Limb (tissue), 2 donors: ENCODE measurements around the gene NXN.
"Not testable (repeated sequence)": the region's sequence is repeated elsewhere in the genome, so short reads cannot be mapped to it uniquely, and the experiment has no call there.

Experiments used
- DNase-seq, 2 donors: peaks; one replicate each; pipeline ENCODE4 v3.0.0-alpha.2; 2016; ENCODE audit errors: extremely low spot score in 2 of 2

The NXN gene

DNA sequence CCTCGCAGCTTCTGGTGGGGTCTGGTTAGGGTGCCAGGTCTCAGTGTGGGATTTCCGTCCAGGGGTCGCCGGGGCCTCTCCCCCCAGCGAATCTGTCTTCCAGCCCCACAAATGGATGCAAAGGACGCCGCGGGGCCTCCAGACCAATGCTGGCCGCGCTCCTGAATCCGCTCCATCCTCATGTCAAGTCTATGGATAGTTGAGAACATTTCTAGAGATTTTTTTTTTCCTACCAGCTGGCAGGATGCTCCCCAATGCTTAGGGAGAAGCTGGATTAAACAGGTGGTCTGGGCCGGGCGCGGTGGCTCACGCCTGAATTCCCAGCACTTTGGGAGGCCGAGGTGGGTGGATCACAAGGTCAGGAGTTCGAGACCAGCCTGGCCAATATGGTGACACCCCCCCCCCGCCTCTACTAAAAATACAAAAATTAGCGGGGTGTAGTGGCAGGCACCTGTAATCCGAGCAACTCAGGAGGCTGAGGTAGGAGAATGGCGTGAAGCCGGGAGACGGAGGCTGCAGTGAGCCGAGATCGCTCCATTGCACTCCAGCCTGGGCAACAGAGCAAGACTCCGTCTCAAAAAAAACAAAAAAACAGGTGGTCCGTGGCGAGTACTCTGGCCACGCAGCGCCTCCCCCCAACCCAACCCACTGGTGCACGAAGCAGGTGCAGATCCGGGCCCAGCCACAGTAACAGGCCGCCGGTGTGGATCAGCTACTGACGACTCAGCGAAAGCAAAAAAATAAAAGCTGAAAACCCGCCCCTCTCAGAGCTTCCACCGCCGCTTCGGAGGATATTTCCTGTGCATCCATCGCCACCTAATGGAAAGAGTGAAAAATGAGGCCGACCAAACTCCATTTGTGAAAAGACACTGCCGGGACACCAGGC, 1.1 kb upstream of the NXN start:
- peak; percentile 81 to 93 for DNase-seq

- DNase-seq: no peak
Observed at GRCh38 chr17:979212-979538, 401 bp downstream of the NXN start.

GRCh38 chr17:978103-979093, 1.2 kb downstream of the NXN start:
- DNase-seq: peak; percentile 45 to 69

DNA sequence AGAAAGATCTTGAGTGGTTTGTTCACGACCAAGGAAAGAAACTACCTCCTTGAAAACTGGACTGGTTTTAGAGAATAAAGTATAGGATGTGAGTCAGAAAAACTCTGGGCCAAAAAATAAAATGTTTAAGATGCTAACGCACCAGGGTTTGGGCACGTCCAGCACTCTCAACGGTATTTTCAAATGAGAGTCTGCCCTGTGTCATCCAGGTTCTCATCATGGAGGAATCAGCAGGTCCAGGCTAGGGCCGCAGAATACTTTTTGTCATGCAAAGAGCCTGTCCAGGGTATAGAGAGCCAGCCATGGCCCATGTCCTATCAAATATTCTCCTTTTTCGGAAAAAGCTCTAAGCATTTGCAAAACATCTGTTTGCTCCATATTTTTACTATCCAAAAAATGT, 2.4 kb downstream of the NXN start:
- no peak for DNase-seq

DNA sequence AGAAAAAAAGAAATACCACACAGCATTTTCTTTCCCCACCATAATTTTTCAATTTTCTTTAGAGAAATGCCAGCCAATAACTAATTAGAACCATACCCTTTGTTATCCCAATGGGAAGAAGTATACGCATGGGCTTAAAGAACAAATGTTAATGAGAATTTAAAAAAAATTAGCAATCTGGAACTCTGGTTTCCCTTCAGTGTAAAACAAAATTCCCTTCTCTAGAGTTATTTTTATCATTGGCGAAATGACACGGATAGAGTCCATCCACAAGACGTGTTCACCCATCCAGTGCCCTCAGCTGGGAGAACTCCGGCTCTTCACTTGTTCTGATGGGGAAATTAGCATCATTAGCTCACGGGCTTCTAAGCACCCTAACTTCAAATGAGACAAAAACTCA, 3.3 kb downstream of the NXN start:
- no peak for DNase-seq

DNA sequence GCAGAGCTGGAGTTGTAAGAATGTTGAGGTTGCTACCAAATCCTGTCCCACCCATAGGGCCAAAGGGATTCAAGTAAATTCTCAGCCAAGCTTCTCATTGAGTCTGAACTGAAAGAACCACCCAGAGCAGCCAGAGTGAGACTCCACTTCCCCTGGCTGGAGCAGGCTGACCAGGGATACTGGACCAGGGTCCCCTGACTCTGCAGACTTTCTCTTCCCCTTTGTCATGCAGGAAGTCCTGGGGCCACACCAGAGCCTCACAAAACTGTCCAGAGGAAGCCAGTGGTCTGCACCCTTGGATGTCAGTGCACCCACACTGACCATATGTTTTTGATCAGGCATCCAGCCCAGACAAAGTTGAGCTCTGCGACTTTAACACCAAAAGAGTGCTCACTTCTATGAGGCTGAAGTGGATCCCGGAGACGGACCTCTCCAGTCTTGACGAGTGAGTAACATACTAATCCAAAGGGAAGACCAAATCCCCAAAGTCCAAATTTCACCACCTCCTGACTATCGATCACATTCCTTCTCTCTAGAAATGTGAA, 4.1 kb downstream of the NXN start:
- DNase-seq: no peak

GRCh38 chr17:974778-975177, 4.8 kb downstream of the NXN start:
- not testable (repeated sequence) for DNase-seq

- DNase-seq: no peak
Observed at GRCh38 chr17:973053-973452, 6.5 kb downstream of the NXN start.

- DNase-seq: not testable (repeated sequence)
Observed at GRCh38 chr17:971861-972260, 7.7 kb downstream of the NXN start.

GRCh38 chr17:970364-970763, 9.2 kb downstream of the NXN start:
- no peak for DNase-seq

DNA sequence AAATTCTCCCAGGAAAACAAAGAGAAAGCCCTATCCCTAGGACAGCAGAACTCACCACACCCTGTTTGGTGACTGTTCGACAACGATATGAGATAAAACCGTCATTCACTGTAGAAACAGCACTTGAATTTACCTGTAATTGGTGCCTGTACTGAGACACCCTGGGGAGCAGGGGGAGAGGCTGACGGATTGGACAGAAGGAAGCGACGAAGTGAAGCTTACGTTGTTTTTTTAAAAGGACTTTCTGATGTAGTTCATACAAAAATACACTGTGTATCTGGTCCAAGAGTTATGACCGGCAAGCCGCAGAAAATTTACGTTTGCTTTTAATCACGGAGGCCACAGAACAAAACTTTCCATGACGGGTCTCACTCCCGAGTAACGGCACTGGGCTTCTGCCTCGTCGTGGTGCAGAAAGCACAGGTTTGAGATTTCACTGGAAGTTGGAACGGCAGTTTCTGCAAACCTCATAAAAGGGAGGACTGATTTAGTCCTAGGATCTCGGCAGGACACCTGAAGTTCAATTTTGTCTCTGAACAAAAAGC, 9.7 kb downstream of the NXN start:
- DNase-seq: no peak

GRCh38 chr17:968812-969730, 10.5 kb downstream of the NXN start:
- DNase-seq: no peak

DNA sequence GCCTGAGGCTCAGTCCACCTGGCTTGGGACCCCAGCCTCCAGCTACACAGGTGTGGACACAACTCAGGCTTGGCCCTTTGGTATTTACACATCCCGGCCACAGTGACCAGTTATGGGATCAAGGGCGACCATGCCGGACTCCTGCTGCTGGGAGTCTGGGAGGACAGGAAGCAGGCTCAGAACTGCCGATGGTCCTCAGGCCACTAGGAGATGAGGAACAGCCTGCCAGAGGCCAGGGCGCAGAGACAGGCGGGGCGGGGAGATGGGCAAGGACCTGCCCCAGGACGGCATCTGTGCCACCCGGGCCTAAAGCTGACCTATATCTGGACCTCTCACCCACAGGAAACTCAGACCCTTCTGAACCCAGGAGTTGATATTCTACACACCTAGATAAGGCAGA, 12.5 kb downstream of the NXN start:
- DNase-seq: no peak

GRCh38 chr17:965311-965989, 14.1 kb downstream of the NXN start:
- no peak for DNase-seq

GRCh38 chr17:964876-965275, 14.7 kb downstream of the NXN start:
- no peak for DNase-seq

GRCh38 chr17:962670-963069, 16.9 kb downstream of the NXN start:
- DNase-seq: no peak

DNA sequence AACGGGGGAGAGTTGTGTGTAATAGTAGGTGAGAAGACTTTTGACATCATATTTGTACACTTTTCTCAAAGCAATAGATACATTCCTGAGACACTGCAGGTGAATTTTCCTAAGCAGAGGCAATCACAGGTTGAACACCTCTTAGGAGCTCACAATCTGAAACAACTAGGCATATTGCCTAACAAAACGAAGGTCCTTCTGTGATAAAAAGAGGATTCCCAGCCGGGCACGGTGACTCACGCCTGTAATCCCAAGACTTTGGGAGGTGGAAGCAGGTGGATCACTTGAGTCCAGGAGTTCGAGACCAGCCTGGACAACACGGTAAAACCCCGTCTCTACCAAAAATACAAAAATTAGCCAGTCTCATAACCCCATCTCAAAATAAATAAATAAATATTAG, 17.4 kb downstream of the NXN start:
- no peak for DNase-seq

- DNase-seq: no peak
Observed at GRCh38 chr17:958712-959451, 20.7 kb downstream of the NXN start.

DNA sequence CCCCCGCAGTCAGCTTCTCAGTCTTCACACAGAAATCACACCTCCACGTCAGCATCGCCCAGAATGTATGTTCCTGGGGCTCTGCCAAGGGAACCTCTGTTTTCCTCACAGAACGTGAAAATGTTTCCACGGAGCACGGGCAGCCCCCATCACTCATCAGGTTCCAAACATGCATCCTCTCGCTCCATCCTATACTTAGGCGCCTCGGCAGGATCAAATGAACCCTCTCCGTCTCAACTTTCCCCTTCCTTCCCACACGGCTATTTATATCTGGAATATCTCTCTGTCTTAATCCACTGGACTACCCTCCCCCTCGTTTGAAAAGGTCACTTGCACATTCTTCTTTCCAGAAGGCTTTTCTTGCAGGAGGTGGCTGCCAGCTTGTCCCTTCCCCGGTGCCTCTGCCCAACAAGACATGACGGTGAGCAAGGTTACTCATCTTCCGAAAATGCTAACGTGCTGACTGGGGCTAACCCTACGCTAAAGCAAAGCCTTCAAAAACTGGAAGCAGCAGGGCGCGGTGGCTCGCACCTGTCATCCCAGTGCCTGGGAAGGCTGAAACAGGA, 21.6 kb downstream of the NXN start:
- DNase-seq: no peak
